IMR-90 (cell line): ENCODE results near the gene CUTA. TPM values are rescaled to one million over a fixed set of nuclear protein-coding genes. Genes with fewer than 3 reads are reported as not detected.

Source experiments
- ATAC-seq: fragments of 200-7000 bp; cut with Tn5 transposase; 2 replicates; pipeline ENCODE4 v1.9.1; 2020; ENCODE audit warnings: low read depth, mild to moderate bottlenecking, moderate library complexity
- BruUV-seq: library from RNA; stranded (reverse); fragments of 400-500 nt; replicated peaks from 2 replicates; lab custom pipeline; 2021; lab: Mats Ljungman, UMichigan
- CTCF ChIA-PET: fragments of 300-600 bp; formaldehyde crosslinking; extraction: SDS; loops from one replicate; lab custom pipeline; 2021; ENCODE audit warnings: antibody characterized with exemption; lab: Yijun Ruan, JAX
- POLR2A ChIA-PET: fragments of 300-600 bp; sonication (Branson Sonifier 250); formaldehyde crosslinking; loops from one replicate; lab custom pipeline; 2022; ENCODE audit warnings: antibody characterized with exemption; ENCODE audit not compliant: unreplicated experiment; lab: Charles Lee
- DNase-seq: peaks from one replicate; pipeline ENCODE4 v3.0.0; 2013
- H2AFZ ChIP-seq: replicated peaks from 2 replicates; pipeline ENCODE3; 2013; ENCODE audit warnings: low read length, mild to moderate bottlenecking; ENCODE audit not compliant: poor library complexity
- H2AK5ac ChIP-seq: 2 replicates; pipeline ENCODE4 v1.6.1; 2013; ENCODE audit warnings: low read depth, low read length, inconsistent platforms
- H2AK9ac ChIP-seq: replicated peaks from 2 replicates; pipeline ENCODE3; 2013; ENCODE audit warnings: mild to moderate bottlenecking, low read depth, low read length, moderate library complexity; ENCODE audit not compliant: poor library complexity
- H2BK120ac ChIP-seq: 2 replicates; pipeline ENCODE4 v1.6.1; 2013; ENCODE audit warnings: low read depth, low read length, inconsistent platforms
- H2BK15ac ChIP-seq: 3 replicates; pipeline ENCODE4 v1.6.1; 2013; ENCODE audit warnings: low read depth, low read length, inconsistent platforms
- H2BK20ac ChIP-seq: 2 replicates; pipeline ENCODE4 v1.6.1; 2013; ENCODE audit warnings: low read depth, mild to moderate bottlenecking, inconsistent platforms, low read length, moderate library complexity
- H2BK5ac ChIP-seq: 2 replicates; pipeline ENCODE4 v1.6.1; 2013; ENCODE audit warnings: mild to moderate bottlenecking, low read depth, low read length, inconsistent platforms; ENCODE audit not compliant: poor library complexity, severe bottlenecking
- H3K14ac ChIP-seq: replicated peaks from 2 replicates; pipeline ENCODE4 v1.6.1; 2013; ENCODE audit warnings: low read depth, low read length, inconsistent platforms
- H3K18ac ChIP-seq: 2 replicates; pipeline ENCODE4 v1.6.1; 2013; ENCODE audit warnings: low read depth, low read length, control low read depth
- H3K23ac ChIP-seq: 2 replicates; pipeline ENCODE4 v1.6.1; 2013; ENCODE audit warnings: low read depth, low read length, inconsistent platforms
- H3K27ac ChIP-seq: 2 replicates; pipeline ENCODE4 v1.5.1; 2013; ENCODE audit warnings: mild to moderate bottlenecking, control low read depth, low read length; ENCODE audit not compliant: insufficient read depth
- H3K27me3 ChIP-seq: 2 replicates; pipeline ENCODE4 v1.6.1; 2013; ENCODE audit warnings: low read length; ENCODE audit not compliant: control insufficient read depth, insufficient read depth
- H3K36me3 ChIP-seq: 2 replicates; pipeline ENCODE4 v1.6.1; 2013; ENCODE audit warnings: low read length, mixed read lengths; ENCODE audit not compliant: control insufficient read depth, insufficient read depth
- H3K4ac ChIP-seq: 2 replicates; pipeline ENCODE4 v1.6.1; 2013; ENCODE audit warnings: low read depth, low read length, inconsistent platforms
- H3K4me1 ChIP-seq: 2 replicates; pipeline ENCODE4 v1.6.1; 2013; ENCODE audit warnings: low read length, mixed read lengths; ENCODE audit not compliant: control insufficient read depth, insufficient read depth
- H3K4me2 ChIP-seq: 2 replicates; pipeline ENCODE4 v1.6.1; 2013; ENCODE audit warnings: low read depth, mild to moderate bottlenecking, control low read depth, low read length, moderate library complexity
- H3K4me3 ChIP-seq: 2 replicates; pipeline ENCODE4 v1.5.1; 2013; ENCODE audit warnings: low read depth, mild to moderate bottlenecking, control low read depth, low read length, moderate library complexity; ENCODE audit not compliant: insufficient read depth
- H3K56ac ChIP-seq: 2 replicates; pipeline ENCODE4 v1.6.1; 2013; ENCODE audit warnings: low read length, inconsistent platforms; ENCODE audit not compliant: insufficient read depth; ENCODE audit errors: extremely low read depth
- H3K79me1 ChIP-seq, 2 experiments: 2 replicates each; pipeline ENCODE4 v1.6.1; 2013; ENCODE audit warnings: low read length in 2 of 2, inconsistent platforms in 1 of 2, low read depth in 1 of 2
- H3K9ac ChIP-seq: 2 replicates; pipeline ENCODE4 v1.6.1; 2013; ENCODE audit warnings: low read depth, low read length, control low read depth
- H3K9me1 ChIP-seq: 2 replicates; pipeline ENCODE4 v1.6.1; 2013; ENCODE audit warnings: low read length, inconsistent platforms; ENCODE audit not compliant: insufficient read depth
- H3K9me3 ChIP-seq: 2 replicates; pipeline ENCODE4 v1.6.1; 2013; ENCODE audit warnings: low read length; ENCODE audit not compliant: control insufficient read depth, insufficient read depth
- H4K20me1 ChIP-seq: 2 replicates; pipeline ENCODE4 v1.6.1; 2013; ENCODE audit warnings: low read length, inconsistent platforms; ENCODE audit not compliant: insufficient read depth
- H4K5ac ChIP-seq: 2 replicates; pipeline ENCODE4 v1.6.1; 2013; ENCODE audit warnings: mild to moderate bottlenecking, low read depth, low read length, control low read depth
- H4K8ac ChIP-seq, 2 experiments: 2 replicates each; pipeline ENCODE4 v1.6.1; 2013; ENCODE audit warnings: low read depth in 2 of 2, low read length in 2 of 2, control low read depth in 1 of 2, inconsistent platforms in 1 of 2
- H4K91ac ChIP-seq: 2 replicates; pipeline ENCODE4 v1.6.1; 2013; ENCODE audit warnings: low read depth, low read length, inconsistent platforms; ENCODE audit not compliant: insufficient read depth
- BHLHE40 ChIP-seq: fragments of 150-350 bp; IDR thresholded peaks from 2 replicates; pipeline ENCODE4 v1.6.1; 2016; ENCODE audit warnings: mild to moderate bottlenecking, low read depth, low read length
- CEBPB ChIP-seq: IDR thresholded peaks from 2 replicates; pipeline ENCODE4 v1.6.1; 2012; ENCODE audit warnings: low read depth, low read length, improper control_type of control experiment
- CHD1 ChIP-seq: IDR thresholded peaks from 2 replicates; pipeline ENCODE4 v1.6.1; 2012; ENCODE audit warnings: low read depth, low read length, improper control_type of control experiment
- MAFK ChIP-seq: IDR thresholded peaks from 2 replicates; pipeline ENCODE4 v1.6.1; 2012; ENCODE audit warnings: low read depth, low read length, improper control_type of control experiment
- MAZ ChIP-seq: IDR thresholded peaks from 2 replicates; pipeline ENCODE4 v1.6.1; 2012; ENCODE audit warnings: low read depth, mild to moderate bottlenecking, low read length, improper control_type of control experiment, moderate library complexity, borderline replicate concordance
- MXI1 ChIP-seq: IDR thresholded peaks from 2 replicates; pipeline ENCODE4 v1.6.1; 2012; ENCODE audit warnings: low read depth, mild to moderate bottlenecking, low read length, moderate library complexity, borderline replicate concordance
- POLR2A ChIP-seq: IDR thresholded peaks from 2 replicates; pipeline ENCODE4 v1.6.1; 2012; ENCODE audit warnings: mild to moderate bottlenecking, low read depth, low read length
- RAD21 ChIP-seq: IDR thresholded peaks from 2 replicates; pipeline ENCODE4 v1.6.1; 2012; ENCODE audit warnings: low read length, improper control_type of control experiment
- RCOR1 ChIP-seq: IDR thresholded peaks from 2 replicates; pipeline ENCODE4 v1.6.1; 2012; ENCODE audit warnings: mild to moderate bottlenecking, low read length, improper control_type of control experiment; ENCODE audit not compliant: insufficient replicate concordance
- RFX5 ChIP-seq: IDR thresholded peaks from 2 replicates; pipeline ENCODE4 v1.8.0; 2012; ENCODE audit warnings: low read depth, mild to moderate bottlenecking, low read length, moderate library complexity
- SMC3 ChIP-seq: fragments of 150-350 bp; IDR thresholded peaks from 2 replicates; pipeline ENCODE4 v1.6.1; 2016; ENCODE audit warnings: low read depth, mild to moderate bottlenecking, antibody characterized with exemption, low read length, moderate library complexity
- WGBS, 2 experiments: methylation state at CpG; one replicate each; pipeline versions ENCODE4 v1.1.5 to v1.1.7; 2013; ENCODE audit warnings: missing lambda C conversion rate in 2 of 2; ENCODE audit not compliant: insufficient read length in 1 of 2; ENCODE audit errors: extremely low coverage in 2 of 2; 5-methylcytosine and 5-hydroxymethylcytosine counted together
- dilution Hi-C: fragments of 300-500 bp; cut with HindIII; formaldehyde crosslinking; loops from one replicate; pipeline ENCODE4 v1.14.3; 2018; ENCODE audit warnings: low sequenced_read_pairs; ENCODE audit not compliant: unreplicated experiment
- in situ Hi-C: fragments of 300-500 bp; cut with MboI; formaldehyde crosslinking; loops from 3 replicates; pipeline ENCODE4 v1.14.3; 2019; ENCODE audit warnings: low sequenced_read_pairs, inconsistent platforms, mixed read lengths
- intact Hi-C: fragments of 100-400 bp; cut with micrococcal nuclease; formaldehyde crosslinking; loops from 2 replicates; pipeline ENCODE4 v1.10.0; 2022
- polyA plus RNA-seq, 3 experiments: library from polyadenylated mRNA; depleted of rRNA; stranded (reverse); fragments of >200 nt; gene quantifications; 2 replicates each; pipeline ENCODE4 v1.2.3, GENCODE V29; 2012; ENCODE audit warnings: low replicate concordance in 1 of 3
- total RNA-seq: library from RNA; depleted of rRNA; stranded (reverse); fragments of >200 nt; gene quantifications from 2 replicates; pipeline ENCODE4 v1.2.3, GENCODE V29; 2012
- TF ChIP-seq, protein P1 (sequence below): fragments of 150-350 bp; IDR thresholded peaks from 2 replicates; pipeline ENCODE4 v1.6.1; 2016; ENCODE audit warnings: low read depth, mild to moderate bottlenecking, low read length, moderate library complexity, borderline replicate concordance
- TF ChIP-seq, protein P2 (sequence below): fragments of 150-350 bp; IDR thresholded peaks from 2 replicates; pipeline ENCODE4 v1.6.1; 2017; ENCODE audit warnings: mild to moderate bottlenecking, antibody characterized with exemption, low read length, low read depth
- TF ChIP-seq, protein P3 (sequence below): conservative IDR thresholded peaks from 2 replicates; pipeline ENCODE4 v1.5.1; 2012; ENCODE audit warnings: mild to moderate bottlenecking, low read depth, low read length, improper control_type of control experiment

The CUTA gene
- total and polyA plus RNA-seq, 2 of the 4 experiments (the other 2 are of a cell fraction) = 136 to 427 TPM

DNA sequence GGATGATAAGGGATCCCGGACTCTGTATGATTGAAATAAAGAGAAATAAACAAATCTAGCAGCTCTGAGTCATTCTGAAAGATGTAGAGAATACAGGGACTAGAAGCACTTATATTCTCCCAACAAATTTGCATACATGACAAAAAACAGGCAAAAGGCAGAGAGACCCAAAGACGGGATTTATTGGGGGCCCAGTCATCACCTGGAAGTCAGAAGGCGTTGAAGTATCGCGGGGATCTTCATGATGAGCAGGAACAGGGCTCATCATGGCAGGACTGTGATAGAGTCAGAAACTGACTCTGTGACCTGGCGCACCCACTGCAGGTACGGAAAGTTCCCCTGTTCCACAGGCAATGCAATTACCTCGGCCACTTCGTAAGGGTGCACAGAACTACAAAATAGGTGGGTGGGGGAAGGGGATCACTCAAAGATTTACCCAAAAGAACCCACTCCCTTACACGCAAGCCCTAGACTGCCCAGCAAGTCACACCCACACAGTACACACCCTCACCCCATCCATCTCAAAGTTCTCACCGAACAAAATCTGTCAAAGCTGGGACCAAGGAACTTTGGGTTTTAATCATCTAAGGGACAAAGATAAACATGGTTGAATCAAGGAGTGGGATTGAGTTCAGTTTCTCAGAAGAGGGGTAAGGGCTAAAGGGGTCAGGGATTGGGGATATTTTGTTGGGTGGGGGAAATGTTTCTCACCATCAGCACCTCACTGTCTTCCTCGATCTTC is 1.4 kb downstream of the CUTA start:
- peak overlapping the region; percentile 97 for H2BK5ac ChIP-seq
- H3K9ac ChIP-seq = peak overlapping the region; percentile 82
- peak overlapping the region; percentile 71 to 98 for H4K8ac ChIP-seq
- peaks cover 40% of the 10 kb centered on the region for H3K36me3 ChIP-seq
- H3K4me3 ChIP-seq = peak overlapping the region; percentile 63
- peaks cover 19% of the 10 kb centered on the region for H3K4me1 ChIP-seq
- BruUV-seq = no TSS peak
- H3K14ac ChIP-seq = peak overlapping the region; percentile 94
- peak overlapping the region; percentile 90 for H2BK120ac ChIP-seq
- no peaks in the 10 kb centered on the region for H3K27me3 ChIP-seq
- DNase-seq (peak; percentile 55), ATAC-seq (no peak)
- peak overlapping the region; percentile 98 for H3K27ac ChIP-seq
- H4K5ac ChIP-seq = peak overlapping the region; percentile 62
- ChIA-PET CTCF (interaction anchor here (1.1 kb wide), 1 partner anchor 26 kb away, joined by 3 read pairs; no protein-coding TSS in a partner anchor), POLR2A (no interaction called here)
- H2BK15ac ChIP-seq = peak overlapping the region; percentile 80; the same call in 2 of the 3 replicates
- H2BK20ac ChIP-seq = peak overlapping the region; percentile 73
- H3K9me3 ChIP-seq = no peaks in the 10 kb centered on the region
- intact Hi-C loops = loop anchor here (5.0 kb wide), 2 partner anchors 104 to 119 kb away; partner anchors contain the start of genes RGL2 and TAPBP
- no peak overlapping the region for H2AFZ ChIP-seq
- peak overlapping the region; percentile 100 for H2AK9ac ChIP-seq
- H3K79me1 ChIP-seq = peaks cover 25 to 86% of the 10 kb centered on the region in 2 experiments
- peak overlapping the region; percentile 97 for H3K56ac ChIP-seq
- peak overlapping the region; percentile 87 for H2AK5ac ChIP-seq
- H3K18ac ChIP-seq = peak overlapping the region; percentile 81
- 49% methylated on average over 4 of the region's 12 CpGs; no CpG with 5 or more reads in 1 of the 2 experiments for WGBS, 2 experiments
- dilution Hi-C loops = no loop called here
- in situ Hi-C loops = no loop called here
- H3K4me2 ChIP-seq = peak overlapping the region; percentile 98
- H3K4ac ChIP-seq = peak overlapping the region; percentile 98
- peaks cover 19% of the 10 kb centered on the region for H4K20me1 ChIP-seq
- peaks cover 9% of the 10 kb centered on the region for H3K9me1 ChIP-seq
- peak overlapping the region; percentile 69 for H3K23ac ChIP-seq
- peak overlapping the region; percentile 93 for H4K91ac ChIP-seq
- no peak for TF ChIP-seq BHLHE40
- no peak for TF ChIP-seq POLR2A
- TF ChIP-seq, protein P1, sequence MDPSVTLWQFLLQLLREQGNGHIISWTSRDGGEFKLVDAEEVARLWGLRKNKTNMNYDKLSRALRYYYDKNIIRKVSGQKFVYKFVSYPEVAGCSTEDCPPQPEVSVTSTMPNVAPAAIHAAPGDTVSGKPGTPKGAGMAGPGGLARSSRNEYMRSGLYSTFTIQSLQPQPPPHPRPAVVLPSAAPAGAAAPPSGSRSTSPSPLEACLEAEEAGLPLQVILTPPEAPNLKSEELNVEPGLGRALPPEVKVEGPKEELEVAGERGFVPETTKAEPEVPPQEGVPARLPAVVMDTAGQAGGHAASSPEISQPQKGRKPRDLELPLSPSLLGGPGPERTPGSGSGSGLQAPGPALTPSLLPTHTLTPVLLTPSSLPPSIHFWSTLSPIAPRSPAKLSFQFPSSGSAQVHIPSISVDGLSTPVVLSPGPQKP = no peak
- TF ChIP-seq RAD21 = no peak
- TF ChIP-seq CHD1 = peak; percentile 70
- TF ChIP-seq, protein P2, sequence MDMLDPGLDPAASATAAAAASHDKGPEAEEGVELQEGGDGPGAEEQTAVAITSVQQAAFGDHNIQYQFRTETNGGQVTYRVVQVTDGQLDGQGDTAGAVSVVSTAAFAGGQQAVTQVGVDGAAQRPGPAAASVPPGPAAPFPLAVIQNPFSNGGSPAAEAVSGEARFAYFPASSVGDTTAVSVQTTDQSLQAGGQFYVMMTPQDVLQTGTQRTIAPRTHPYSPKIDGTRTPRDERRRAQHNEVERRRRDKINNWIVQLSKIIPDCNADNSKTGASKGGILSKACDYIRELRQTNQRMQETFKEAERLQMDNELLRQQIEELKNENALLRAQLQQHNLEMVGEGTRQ = no peak
- 0 out of 2 replicates have a peak, but pooled peaks have one; percentile 9 for TF ChIP-seq MXI1
- no peak for TF ChIP-seq RCOR1
- no peak for TF ChIP-seq RFX5
- TF ChIP-seq, protein P3, sequence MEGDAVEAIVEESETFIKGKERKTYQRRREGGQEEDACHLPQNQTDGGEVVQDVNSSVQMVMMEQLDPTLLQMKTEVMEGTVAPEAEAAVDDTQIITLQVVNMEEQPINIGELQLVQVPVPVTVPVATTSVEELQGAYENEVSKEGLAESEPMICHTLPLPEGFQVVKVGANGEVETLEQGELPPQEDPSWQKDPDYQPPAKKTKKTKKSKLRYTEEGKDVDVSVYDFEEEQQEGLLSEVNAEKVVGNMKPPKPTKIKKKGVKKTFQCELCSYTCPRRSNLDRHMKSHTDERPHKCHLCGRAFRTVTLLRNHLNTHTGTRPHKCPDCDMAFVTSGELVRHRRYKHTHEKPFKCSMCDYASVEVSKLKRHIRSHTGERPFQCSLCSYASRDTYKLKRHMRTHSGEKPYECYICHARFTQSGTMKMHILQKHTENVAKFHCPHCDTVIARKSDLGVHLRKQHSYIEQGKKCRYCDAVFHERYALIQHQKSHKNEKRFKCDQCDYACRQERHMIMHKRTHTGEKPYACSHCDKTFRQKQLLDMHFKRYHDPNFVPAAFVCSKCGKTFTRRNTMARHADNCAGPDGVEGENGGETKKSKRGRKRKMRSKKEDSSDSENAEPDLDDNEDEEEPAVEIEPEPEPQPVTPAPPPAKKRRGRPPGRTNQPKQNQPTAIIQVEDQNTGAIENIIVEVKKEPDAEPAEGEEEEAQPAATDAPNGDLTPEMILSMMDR = no peak
- no peak for TF ChIP-seq SMC3
- TF ChIP-seq MAZ = peak; percentile 10; the same call in 1 of the 2 replicates
- no peak for TF ChIP-seq CEBPB
- TF ChIP-seq MAFK = peak; percentile 88
